ENCODE measurements around the gene ERAL1. TPM values are rescaled to one million over a fixed set of nuclear protein-coding genes. Genes with fewer than 3 reads are reported as not detected.
A peak's percentile ranks its signal among the peaks of the same experiment; 100 is the strongest.

ERAL1 gene
- total and polyA plus RNA-seq, 2 donors (not counting 1 experiment from before 2014, with no cell fraction given) = 25.4 to 39.0 TPM

DNA sequence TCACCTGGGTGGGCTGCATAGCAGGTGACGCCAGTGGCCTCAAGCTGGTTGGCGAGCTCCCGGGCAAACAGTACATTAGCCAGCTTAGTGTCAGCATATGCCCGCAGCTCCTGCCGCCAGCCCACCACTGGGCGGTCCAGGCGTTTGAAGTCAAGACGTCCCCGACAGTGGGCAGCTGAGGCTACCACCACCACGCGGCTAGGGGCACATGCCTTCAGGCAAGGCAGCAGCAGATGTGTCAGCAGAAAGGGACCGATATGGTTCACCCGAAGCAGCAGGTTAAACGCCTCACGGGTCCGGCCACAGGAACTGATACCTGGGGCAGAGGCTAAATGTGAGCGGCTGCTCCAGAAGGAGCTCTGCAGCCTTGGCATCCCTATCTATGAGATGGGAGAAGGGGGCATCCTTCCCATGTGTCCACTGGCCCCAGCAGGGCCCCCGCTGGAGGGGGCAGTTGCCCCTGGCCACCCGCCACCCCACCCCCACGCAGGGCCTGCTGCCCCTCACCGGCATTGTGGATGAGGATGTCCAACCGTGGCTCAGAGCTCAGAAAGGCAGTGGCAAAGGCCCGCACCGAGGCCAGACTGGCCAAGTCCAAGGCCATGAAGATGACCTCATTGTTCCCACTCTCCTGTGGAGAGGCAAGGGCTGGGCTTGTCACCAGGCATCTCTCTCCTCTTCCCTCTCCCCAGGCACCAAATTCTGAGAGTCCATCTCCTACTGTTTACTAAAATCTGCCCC is 46.3 kb downstream of the ERAL1 start:
- no peak overlapping the region for H2AFZ ChIP-seq (ENCODE audit: low read length)
- DNase-seq (ENCODE audit: low read depth in 2 of 2) = no peak
- no peak overlapping the region for H3K27ac ChIP-seq (ENCODE audit: insufficient read depth, low read length)
- peaks cover 11% of the 10 kb centered on the region for H3K4me1 ChIP-seq (ENCODE audit: control insufficient read depth, extremely low read depth, insufficient read depth, low read length)
- TF ChIP-seq, protein P1, sequence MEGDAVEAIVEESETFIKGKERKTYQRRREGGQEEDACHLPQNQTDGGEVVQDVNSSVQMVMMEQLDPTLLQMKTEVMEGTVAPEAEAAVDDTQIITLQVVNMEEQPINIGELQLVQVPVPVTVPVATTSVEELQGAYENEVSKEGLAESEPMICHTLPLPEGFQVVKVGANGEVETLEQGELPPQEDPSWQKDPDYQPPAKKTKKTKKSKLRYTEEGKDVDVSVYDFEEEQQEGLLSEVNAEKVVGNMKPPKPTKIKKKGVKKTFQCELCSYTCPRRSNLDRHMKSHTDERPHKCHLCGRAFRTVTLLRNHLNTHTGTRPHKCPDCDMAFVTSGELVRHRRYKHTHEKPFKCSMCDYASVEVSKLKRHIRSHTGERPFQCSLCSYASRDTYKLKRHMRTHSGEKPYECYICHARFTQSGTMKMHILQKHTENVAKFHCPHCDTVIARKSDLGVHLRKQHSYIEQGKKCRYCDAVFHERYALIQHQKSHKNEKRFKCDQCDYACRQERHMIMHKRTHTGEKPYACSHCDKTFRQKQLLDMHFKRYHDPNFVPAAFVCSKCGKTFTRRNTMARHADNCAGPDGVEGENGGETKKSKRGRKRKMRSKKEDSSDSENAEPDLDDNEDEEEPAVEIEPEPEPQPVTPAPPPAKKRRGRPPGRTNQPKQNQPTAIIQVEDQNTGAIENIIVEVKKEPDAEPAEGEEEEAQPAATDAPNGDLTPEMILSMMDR (conservative IDR thresholded peaks at IDR 0.05 in 1 of 2, IDR thresholded peaks at IDR 0.05 in 1 of 2; ENCODE audit: low read depth in 1 of 2, low read length in 2 of 2) = no peak
- no peak for TF ChIP-seq EZH2 (IDR thresholded peaks at IDR 0.05; ENCODE audit: low read length, missing control alignments)
- no peak overlapping the region for H3K4me2 ChIP-seq (ENCODE audit: extremely low read depth, insufficient read depth, low read length)
- no peaks in the 10 kb centered on the region for H3K27me3 ChIP-seq (ENCODE audit: control insufficient read depth, insufficient read depth, low read length)
- H4K20me1 ChIP-seq (ENCODE audit: control insufficient read depth, extremely low read depth, insufficient read depth, low read length) = no peaks in the 10 kb centered on the region
- H3K9ac ChIP-seq (ENCODE audit: insufficient read depth, low read length) = no peak overlapping the region
- H3K9me3 ChIP-seq (ENCODE audit: control insufficient read depth, insufficient read depth, low read depth, low read length) = no peaks in the 10 kb centered on the region
- H3K4me3 ChIP-seq (replicated peaks in 1 of 4; ENCODE audit: control extremely low read depth in 1 of 4, insufficient read depth in 1 of 4, low read depth in 3 of 4, low read length in 4 of 4) = no peak overlapping the region
- H3K36me3 ChIP-seq (ENCODE audit: control insufficient read depth, insufficient read depth, low read length) = peaks cover 2% of the 10 kb centered on the region
- H3K79me2 ChIP-seq (ENCODE audit: control insufficient read depth, insufficient read depth, low read length) = no peaks in the 10 kb centered on the region

DNA sequence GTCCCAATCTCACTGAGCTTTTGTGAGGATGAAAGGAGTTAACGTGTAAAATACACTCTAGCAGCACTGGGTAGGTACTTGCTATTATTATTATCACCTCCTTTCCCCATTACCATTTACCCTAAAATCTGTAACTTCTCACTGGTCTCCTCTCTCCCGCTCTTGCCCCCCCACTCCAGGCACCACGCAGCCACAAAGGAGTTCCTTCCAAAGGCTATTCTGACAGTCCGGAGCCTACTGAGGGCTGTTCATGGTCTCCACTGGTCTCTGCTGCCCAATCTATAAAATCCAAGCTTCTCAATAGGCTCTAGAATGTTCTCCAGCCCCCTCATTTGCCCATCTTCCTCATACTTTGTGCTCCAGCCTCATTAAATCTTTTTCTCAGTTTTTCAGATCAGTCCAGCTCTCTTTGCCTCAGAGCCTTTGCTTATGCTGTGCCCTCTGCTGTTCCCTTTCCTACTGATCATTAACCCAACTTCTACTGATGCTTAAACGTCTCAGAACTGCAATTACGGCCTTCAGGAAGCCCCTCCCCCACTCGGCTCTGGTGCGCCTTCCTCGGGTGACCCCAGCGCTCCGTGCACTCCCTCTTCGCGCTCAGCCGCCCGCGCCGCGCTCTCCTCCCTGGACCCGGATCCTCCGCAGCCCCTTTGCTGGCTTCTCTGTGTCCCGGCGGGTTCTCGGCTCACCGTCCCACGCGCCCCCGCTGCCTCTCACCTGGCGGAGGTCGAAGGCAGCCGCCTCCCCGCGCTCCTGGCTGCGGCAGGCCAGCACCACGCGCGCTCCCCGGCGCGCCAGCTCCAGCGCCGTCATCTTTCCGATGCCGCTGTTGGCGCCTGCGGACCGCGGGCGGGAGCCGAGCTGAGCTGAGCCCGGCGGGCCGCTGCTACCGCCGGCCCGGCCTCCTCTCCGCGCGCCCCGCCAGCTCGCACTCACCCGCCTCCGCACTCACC is 47.3 kb downstream of the ERAL1 start:
- peak overlapping the region; percentile 30 for H3K27ac ChIP-seq (ENCODE audit: insufficient read depth, low read length)
- DNase-seq (ENCODE audit: low read depth in 2 of 2) = peak; percentile 8 to 35
- TF ChIP-seq EZH2 (IDR thresholded peaks at IDR 0.05; ENCODE audit: low read length, missing control alignments) = no peak
- TF ChIP-seq, protein P1 (conservative IDR thresholded peaks at IDR 0.05 in 1 of 2, IDR thresholded peaks at IDR 0.05 in 1 of 2; ENCODE audit: low read depth in 1 of 2, low read length in 2 of 2) = no peak

More for the DNA sequence above, 47.3 kb downstream of the ERAL1 start:
- Histone ChIP-seq H3K4me3 (replicated peaks in 1 of 4; ENCODE audit: control extremely low read depth in 1 of 4, insufficient read depth in 1 of 4, low read depth in 3 of 4, low read length in 4 of 4) (peak overlapping the region; percentile 50 to 69 (median 59)), H3K9ac (ENCODE audit: insufficient read depth, low read length) (peak overlapping the region; percentile 55), H3K36me3 (ENCODE audit: control insufficient read depth, insufficient read depth, low read length) (peaks cover 8% of the 10 kb centered on the region), H3K4me1 (ENCODE audit: control insufficient read depth, extremely low read depth, insufficient read depth, low read length) (peaks cover 7% of the 10 kb centered on the region), H3K9me3 (ENCODE audit: control insufficient read depth, insufficient read depth, low read depth, low read length) (no peaks in the 10 kb centered on the region), H2AFZ (ENCODE audit: low read length) (peak overlapping the region; percentile 58), H3K27me3 (ENCODE audit: control insufficient read depth, insufficient read depth, low read length) (no peaks in the 10 kb centered on the region), H3K4me2 (ENCODE audit: extremely low read depth, insufficient read depth, low read length) (peak overlapping the region; percentile 64), H3K79me2 (ENCODE audit: control insufficient read depth, insufficient read depth, low read length) (no peaks in the 10 kb centered on the region), H4K20me1 (ENCODE audit: control insufficient read depth, extremely low read depth, insufficient read depth, low read length) (no peaks in the 10 kb centered on the region)

All from fibroblast of lung (primary cell).